Activated naive CD4-positive, alpha-beta T cell treated with anti-CD3 and anti-CD28 coated beads, Interleukin-2, amount 50 U/mL, for 16 hours (primary cell): ENCODE results near the gene IFT20.

Experiments
- DNase-seq: peaks from one replicate; pipeline ENCODE4 v3.0.0-alpha.2; 2020

IFT20 gene

DNA sequence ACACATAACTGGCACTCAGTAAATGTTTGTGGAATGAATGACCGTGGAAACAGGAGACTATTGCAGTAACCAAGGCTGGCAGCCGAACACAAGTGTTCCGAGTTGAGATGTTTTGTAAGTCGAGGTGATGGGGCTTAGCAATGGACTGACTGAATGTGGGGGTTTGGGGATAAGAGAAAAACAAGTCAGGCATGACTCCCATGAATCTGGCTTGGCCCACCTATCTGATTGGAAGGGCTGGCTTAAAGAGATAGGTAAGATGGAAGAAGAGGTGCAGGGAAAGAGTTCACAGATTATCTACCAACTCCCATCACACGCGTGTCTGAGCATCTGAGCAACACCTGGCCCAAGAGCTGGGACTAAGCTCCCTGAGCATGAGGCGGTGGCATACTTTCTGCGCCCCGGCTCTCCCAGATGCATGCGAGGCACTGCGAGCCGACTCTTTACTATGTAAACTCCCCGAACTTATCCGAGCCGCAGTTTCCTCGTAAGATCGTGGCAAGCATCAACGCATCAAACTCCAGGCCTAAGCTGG lies 539 bp downstream of the IFT20 start:
- no peak for DNase-seq

DNA sequence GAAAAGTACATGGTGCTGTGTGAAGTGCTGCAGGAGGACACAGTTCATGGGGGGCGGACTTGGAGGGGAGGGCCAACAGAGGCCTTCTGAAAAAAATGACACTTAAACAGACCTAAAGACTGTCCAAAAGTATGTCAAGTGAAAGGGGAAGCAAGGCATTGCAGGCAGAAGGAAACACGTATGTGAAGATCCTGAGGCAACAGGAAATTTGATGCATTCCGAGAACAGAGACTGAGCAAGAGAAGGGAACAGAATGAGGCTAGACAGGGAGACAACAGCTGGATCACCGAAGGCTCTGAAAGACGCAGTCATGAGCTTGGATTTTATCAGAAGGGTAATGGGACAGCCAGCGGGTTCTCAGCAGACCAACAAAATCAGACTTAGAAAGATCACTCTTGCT lies 1.1 kb downstream of the IFT20 start:
- DNase-seq: no peak

DNA sequence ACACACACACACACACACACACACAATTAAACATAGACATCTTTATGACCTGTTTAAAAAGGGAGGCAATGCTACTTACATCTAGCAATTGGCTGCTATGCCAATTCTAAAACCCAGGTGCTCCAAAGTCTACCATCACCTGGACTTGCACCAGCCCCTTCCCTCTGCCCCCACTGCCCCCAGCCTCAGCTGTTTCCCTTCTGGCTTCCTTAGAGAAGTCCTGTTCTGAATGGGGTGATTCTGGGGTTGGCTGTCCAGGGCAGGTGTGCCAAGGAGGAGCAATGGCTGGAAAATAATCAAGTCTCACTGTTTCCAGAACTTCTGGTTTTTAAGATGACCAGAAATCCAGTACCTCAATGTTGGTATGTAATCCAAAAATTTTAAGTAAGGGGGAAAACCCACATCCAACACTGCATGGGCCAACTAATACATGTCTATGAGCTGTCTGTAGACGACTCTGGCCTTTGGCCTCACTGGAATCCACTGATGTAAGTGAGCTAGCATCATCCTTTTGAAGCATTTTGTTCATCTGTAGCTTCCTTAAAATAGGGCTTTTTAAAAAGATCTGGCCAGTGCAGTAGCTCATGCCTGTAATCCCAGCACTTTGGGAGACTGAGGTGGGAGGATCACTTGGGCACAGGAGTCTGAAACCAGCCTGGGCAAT lies 2.1 kb downstream of the IFT20 start:
- DNase-seq: no peak

DNA sequence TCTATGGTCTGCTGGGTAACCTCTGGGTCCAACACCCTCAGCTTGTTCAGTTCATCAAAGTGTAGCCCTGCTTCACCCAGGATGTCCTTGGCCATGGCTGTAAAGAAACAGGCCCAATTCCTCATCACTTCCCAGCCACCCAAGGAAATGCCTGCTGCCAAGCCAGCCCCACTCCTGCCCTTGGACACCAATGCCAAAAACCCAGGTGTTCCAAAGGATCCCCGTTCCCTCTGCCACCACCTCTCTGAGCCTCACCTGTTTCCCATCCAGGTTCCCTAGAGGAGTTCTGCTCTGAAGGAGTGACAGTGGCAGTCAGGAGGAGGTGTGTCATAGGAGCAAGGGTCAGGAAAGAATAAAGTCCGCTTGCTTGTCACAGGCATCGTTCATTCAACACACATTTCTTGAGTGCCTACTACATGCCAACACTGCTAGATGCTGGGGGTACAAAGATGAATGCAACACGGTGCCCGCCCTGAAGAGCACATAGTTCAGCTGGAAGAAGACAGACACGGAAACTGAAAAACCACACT lies 3.3 kb downstream of the IFT20 start:
- no peak for DNase-seq

DNA sequence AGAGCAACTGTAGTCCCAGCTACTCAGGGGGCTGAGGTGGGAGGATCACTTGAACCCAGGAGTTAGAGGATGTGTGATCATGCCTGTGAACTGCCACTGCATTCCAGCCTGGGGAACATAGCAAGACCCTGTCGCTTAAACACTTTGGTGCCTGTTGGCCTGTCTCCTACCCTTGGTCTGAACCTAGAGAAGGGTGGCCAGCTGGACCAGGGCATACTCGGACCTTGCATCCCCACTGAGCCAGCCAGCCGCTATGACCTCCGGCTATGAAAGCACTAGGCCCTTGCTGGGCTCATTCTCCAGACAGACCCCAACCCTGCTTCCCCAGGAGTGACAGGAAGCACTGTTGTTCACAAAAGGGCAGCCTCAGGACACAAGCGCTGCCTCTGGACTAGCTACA lies 4.6 kb downstream of the IFT20 start:
- no peak for DNase-seq

DNA sequence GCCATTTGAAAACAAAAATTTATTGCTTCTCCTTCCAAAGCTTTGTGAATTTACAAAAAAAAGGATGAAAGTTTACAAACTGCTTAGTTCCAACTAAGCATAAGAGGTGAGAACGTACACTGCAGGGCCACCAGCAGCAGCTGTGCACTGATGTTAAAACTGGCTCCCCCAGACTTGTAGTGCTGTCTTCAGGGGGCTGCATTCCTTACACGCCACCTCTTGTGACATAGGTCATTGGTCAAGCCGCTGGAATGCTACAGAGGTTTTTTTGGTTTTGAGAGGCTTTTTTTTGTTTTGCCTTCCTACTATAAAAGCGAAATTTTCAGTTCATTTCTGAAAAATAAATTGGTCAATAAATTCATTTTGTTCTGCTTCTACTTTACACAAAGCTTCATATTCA lies 6.9 kb downstream of the IFT20 start:
- no peak for DNase-seq

DNA sequence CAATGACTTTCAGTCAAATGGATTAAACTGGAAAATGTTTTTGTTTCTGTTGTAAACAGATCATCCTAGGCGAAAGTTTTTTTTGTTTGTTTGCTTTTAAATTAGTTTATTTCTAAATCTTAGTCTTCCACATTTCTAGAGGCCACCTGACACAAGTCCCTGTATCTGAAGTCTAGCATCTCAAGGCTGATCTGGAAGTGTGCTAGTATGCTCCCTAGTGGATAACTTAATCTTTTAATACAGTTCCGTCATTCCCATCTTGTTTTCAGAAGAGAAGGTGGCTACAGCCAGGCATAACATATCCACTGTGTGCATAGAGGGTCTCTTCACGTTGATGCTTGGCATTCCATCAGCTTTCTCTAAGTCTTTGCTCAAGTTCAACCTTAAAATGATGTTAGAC lies 7.6 kb downstream of the IFT20 start:
- DNase-seq: no peak

DNA sequence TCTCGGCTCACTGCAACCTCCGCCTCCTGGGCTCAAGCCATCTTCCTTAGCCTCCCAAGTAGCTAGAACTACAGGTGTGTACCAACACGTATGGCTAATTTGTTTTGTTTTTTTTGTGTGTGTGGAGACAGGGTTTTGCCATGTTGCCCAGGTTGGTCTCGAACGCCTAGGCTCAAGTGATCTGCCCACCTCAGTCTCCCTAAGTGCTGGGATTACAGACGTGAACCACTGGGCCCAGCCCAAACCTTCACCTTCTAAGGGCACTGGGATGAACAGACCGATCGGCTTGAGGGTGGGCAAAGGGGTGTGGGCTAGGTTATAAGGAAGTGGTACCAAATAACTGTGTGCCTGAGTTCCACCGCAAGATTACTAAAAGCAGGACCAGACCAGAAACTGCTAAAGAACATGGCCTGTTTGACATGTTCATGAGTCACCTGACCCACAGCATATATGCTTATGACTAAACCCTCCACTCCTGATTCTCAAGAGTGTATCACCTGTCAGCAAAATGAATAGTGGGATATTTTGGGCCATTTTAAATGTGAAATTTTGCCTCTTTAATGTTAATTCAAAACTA lies 8.2 kb downstream of the IFT20 start:
- DNase-seq: no peak

DNA sequence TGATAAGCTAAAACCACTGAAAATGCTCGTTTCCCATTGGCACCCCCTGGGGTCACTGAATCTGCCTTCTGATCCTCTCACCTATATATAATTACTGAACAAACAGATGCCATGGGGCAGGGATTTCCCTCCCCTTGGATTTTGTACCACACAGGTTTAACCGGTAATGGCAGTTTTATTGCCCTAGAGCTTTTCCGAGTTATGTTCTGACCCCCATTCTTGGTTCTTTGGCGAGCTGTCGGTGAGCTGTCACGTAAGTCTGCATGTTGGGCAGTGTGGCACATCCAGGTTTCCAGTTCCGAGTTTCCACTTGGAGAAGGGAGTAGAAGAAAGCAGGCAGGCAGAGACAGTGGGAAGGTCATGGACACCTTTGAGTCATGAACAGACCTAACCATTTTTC lies 9.2 kb downstream of the IFT20 start:
- DNase-seq: no peak

DNA sequence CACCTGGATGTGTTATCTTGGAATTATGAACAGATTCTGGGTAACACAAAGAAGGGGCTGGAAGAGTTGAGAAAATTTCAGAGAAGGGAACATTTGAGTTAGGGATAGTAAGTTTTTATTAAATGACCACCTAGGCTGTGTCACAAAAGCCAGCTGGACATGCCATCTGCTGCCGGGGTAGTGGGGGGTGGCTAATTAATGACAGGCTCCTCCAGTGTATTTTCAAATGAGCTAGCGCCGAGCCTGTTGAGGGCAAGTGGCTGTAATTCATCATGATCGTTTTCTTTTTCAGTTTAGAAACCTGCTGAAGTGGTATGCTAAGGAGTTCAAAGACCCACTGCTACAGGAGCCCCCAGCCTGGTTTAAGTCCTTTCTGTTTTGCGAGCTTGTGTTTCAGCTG lies 10.1 kb downstream of the IFT20 start:
- DNase-seq: no peak

DNA sequence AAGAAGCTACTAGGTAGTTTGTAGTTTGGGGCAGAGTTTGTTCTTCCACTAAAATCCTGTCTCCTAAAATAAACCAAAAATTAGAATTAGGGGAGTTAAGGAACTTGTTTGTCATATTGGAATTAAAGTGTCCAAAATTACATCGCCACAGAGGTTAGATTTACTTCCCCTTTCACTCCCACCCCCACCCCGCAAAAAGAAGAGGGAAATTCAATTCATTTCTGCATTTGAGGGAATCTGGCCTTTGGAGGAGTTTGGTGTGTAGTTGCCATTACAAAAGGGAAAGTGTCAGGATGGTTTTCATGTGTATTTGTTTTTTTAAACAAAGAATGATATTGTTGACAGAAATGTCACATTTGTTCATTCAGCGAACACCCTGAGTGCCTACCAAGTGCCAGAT lies 10.5 kb downstream of the IFT20 start:
- no peak for DNase-seq

DNA sequence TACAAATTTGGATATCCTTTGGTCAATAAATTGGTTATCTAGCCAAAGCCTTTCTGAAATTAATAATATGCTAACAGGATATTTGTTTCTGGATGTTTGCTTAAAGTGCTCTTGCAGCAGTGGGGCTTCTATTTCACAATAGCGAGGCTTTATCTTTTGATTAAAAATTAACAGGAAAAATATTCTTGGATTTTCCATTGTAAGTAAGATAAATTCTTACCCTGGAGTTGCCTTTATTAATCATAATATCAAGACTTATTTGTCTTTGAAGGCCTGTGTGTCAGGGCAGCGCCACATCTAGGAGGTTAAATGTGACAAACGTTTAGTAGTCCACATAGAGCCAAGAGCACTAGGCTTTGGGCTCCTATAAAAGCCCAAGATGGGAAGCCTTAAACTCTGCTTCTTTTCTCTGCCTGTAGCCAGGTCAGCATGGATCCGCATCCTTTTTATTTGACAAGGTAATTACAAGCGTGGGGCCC lies 11.0 kb downstream of the IFT20 start:
- DNase-seq: no peak

DNA sequence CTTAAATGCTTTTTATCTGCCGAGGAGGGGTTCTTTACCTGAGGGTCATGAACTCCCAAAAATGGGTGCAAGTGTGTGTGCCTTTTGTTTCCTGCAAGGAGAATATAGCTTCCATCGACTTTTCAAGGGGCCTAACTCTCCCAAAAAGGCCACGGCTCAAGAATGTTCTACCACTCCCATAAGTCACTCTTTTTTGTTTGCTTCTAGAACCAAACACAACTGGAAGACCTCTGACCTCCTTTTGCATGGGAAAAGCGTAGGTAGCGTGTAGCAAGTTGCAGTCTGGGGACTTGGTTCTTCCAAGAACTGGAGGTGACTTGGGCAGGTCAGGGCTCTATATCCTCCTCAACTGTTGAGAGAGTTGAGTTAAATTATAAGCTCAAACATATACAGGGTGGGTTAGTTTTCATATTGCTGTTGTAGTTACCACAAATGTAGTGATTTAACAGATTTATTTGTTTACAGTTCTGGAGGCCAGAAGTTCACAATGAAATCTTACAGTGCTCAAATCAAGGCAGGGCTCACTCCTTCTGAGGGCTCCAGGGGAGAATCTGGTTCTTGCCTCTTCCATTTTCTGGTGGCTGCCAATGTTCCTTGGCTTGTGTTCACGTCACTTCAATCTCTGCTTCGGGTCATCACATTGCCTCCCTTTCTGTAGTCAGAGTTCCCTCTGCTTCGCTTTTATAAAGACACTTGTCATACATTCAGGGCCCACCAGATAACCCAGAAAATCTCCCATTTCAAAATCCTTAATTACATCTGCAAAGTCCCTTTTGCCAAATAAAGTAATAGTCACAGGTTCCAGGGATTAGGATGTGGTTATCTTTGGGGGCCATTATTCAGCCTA lies 14.8 kb downstream of the IFT20 start:
- DNase-seq: no peak

DNA sequence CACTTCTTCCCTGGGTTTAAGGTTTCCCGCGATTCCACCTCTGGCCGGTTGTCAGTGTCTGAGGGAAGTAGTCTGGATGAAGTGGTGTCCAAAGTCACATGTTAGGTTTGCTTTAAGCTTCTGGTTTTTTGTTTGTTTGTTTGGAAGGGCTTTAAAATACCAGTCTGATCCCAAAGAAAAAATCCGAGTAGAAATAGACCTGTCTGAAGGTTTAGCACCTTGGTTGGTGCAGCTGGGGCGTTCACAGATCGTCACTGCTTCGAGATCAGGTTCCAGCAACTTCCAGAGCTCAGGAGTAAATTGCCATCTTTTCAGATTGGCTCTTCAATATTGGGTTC lies 15.7 kb downstream of the IFT20 start:
- no peak for DNase-seq

DNA sequence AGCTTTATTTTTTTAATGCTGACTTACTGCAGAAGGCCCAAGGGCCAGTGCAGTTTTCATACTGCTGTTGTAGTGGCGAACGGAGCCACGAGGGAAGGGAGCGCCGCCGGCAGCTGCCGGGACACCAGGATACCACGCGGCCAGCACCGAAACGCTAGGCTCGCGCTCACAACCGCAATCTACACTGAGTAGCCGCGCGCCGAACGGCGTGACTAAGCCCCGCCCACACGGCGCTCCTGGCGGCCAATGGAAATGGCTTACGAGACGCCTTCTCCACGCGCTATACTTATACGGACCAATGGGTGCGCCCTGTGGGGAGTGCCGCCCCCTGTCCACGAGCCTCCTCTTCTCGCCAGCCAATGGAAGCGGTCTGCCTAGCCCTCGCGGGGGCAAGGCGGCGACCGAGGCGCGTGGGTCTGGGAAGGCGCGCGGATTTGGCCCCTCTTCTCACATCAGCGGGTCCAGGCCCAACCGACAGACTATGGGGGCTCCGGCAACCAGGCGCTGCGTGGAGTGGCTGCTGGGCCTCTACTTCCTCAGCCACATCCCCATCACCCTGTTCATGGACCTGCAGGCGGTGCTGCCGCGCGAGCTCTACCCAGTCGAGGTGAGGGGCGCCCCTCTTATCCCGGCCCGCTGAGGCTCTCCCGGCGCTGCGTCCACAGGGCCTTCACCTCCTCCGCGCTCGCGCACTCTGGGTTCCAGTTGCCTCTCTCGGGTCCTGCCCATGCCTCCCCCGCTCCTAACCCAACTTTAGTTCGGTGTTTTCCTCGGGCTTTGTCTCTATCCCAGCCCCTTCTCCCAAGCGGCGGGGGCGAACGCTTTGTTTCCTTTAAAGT lies 16.3 kb downstream of the IFT20 start, which contains the start of gene TMEM97:
Gene TMEM97, plus strand, starts transcription at position 442 of the 839 bp plus-strand sequence. Its CDS starts 40 bp downstream, at position 482.
- peak; percentile 97 for DNase-seq

DNA sequence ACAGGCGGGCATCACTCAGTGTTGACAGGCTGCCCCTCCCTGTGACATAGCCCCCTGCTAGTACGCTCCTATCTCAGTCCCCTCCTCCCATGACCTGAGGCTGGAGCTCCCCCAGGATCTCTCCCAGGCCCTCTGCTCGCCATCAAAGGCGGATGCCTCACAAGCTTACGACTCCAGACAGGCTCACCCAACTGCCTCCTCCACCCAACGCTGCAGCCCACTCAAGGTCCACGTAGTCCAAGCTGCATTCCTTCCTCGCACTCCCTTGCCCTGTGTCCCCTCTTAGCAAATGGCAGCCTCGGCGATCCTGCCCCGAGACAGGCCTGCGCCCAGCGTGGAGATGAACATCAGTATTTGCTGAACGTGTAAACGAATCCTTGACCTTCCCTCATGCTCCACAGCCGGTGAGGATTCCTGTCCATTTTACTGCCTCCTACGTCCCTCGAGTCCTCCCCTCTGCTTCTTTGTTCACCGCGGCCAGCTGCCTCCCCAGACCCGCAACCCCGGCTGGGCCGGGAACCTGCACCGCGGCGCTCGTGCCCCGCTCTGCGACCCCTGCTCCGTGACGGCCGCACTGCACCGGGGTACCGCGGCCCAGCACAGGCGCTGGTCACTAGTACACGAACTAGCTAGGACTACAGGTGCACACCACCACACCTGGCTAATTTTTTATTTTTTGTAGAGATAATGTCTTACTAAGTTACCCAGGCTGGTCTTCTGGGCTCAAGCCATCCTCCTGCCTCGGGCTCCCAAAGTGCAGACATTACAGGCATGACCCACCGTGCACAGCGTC lies 17.1 kb downstream of the IFT20 start:
- DNase-seq: no peak

DNA sequence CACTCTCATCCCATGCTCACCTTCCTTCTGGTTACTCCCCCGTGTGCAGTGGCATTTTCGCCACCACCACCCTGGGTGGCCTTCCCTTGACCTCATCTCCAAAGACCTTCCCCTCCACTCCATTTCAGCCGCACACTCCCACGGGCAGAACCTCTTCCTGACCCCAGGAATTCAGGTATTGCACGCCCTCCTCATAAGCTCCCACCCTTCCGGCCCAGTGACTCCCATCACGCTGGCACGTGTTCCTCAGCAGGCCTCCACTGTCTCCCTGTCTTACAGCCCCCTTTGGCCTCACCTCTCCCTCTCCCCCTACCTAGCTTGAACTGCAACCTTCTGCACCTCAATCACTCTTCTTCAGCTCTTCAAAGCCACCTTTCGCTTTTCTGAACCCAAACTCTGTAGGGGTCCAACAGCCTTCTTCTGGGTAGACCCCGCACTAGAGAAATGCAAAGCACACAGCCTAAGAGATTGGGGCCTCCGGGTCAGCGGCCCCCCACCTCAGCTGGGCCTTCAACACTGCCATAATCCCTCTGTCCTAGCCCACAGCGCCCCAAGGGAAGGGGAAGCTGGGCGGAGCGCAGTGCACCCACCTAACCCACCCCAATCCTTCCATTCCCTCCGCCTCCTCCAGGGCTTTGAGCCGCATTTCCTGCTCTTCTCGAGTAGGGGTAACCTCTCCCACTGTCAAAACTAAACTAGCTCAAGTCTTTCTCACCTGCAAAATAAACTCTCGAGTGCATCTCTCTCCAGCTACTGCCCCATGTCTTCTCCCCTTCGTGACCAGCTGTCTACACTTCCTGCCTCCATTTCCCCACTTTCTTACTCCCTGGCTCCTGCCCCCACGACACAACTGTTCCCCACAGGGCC lies 17.9 kb downstream of the IFT20 start:
- DNase-seq: no peak

DNA sequence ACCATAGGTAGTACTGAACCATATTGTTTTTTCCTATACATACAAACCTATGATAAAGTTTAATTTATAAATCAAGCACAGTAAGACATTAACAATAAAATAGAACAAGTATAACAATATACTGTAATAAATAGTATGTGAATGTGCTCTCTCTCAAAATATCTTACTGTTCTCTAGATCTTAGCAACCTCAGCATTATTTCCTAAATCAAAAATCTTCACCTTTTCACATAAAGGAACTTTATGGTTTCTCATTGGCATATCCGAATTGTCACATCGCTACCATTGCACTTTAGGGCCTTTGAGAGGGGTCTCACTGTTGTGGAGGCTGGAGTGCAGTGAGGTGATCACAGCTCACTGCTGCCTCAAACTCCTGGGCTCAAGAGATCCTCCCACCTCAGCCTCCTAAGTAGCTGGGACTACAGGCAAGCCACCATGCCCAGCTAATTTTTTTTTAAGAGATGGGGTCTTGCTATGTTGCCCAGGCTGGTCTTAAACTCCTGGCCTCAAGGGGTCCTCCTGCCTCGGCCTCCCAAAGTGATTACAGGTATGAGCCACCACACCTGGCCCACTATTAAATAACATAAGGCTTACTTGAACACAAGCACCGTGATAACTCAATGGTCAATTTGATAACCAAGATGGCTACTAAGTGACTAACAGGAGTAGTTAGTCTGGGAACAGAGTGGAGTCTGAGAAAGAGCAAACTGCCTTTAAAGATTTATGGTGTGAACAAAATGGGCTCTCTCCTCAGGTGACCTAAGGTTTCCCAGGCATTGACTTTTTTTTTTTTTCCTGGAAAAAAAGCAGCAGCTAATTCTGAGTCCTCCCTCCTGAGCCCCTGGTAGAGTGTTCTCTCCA lies 19.2 kb downstream of the IFT20 start:
- DNase-seq: no peak

DNA sequence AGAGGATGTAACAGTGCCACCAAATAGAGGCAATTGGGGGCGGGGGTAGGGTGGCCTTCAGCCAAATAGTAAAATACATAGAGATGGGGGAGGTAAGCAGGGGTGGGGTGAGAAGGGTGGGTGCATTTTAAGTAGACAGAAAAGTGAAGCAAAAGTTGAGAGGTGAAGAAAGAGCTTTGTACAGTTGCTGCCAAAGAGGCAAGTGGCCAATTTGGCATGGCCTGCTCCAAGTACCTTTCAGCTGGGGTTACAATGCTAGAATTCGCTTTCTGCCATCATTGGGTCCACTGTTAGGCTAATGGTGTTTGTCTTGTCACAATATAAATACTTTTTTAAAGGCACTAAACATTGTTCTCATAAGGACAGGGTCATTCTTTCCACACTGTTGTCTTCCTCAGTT lies 21.4 kb downstream of the IFT20 start:
- DNase-seq: no peak

DNA sequence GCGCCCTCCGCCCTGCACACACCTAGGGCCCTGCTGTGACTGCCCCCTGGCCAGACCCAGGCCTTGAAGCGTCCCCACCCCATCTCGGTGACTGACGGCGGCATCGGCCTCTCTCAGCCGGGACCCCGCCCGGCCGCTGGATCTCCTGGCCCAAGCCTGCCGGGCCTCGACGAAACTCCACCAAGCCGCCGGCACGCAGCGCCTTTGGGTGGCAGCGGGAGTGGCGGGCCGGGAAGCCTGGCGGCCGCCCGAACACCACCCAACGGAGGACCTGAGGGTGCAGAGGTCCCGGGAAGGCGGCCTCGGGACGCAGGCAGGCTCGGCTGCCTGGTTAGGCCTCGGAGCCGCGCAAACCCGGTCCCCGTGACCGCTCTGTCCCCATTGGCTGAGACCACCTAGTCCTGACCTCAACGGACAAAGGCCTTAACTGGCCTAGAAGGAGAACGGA lies 28.3 kb downstream of the IFT20 start:
- DNase-seq: no peak
